ENCODE results near the gene MCF2L. TPM values are rescaled to one million over a fixed set of nuclear protein-coding genes. Genes with fewer than 3 reads are reported as not detected.
"Not testable (repeated sequence)": the region's sequence is repeated elsewhere in the genome, so short reads cannot be mapped to it uniquely, and the experiment has no call there.

MCF2L gene
- polyA plus RNA-seq, 2 donors = 10.9 to 19.4 TPM

DNA sequence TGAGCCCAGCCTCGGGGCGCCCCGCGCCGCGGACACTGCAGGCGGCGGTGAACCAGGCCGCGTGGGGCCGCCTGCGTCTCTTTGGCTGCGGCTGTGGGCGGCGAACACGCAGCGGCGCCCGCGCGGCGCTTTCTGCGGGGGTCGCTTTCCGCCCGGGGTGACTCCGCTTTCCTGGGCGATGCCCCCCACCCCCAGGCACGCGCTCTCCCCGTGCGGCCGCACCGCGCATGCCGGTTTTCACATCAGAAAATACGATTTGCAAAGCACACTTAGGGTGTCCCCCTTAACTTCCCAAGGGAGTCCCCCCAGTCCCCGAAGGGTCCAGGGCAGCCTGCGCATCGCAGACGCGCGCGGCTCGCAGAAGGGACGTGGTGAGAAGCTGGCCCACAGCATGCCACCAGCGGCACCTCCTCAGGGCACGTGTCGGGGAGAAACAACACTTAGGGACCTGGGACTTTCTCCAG, 141.9 kb downstream of the MCF2L start:
- 22 to 23% methylated on average over 46 to 49 of the region's 49 CpGs for WGBS, 2 donors
- Histone ChIP-seq H3K36me3 (ENCODE audit: control insufficient read depth in 2 of 2, insufficient read depth in 2 of 2, low read length in 1 of 2) (no peaks in the 10 kb centered on the region), H3K9me3 (ENCODE audit: control insufficient read depth in 2 of 2, insufficient read depth in 1 of 2, low read depth in 1 of 2, low read length in 1 of 2) (peaks cover 0 to 4% of the 10 kb centered on the region in 2 donors), H3K4me3 (ENCODE audit: low read depth in 1 of 2, low read length in 2 of 2) (peak overlapping the region; percentile 6 to 43), H3K4me1 (ENCODE audit: control insufficient read depth in 2 of 2, insufficient read depth in 2 of 2, low read length in 1 of 2) (peaks cover 8 to 11% of the 10 kb centered on the region in 2 donors), H3K27ac (ENCODE audit: low read depth in 2 of 2, low read length in 1 of 2) (no peak overlapping the region), H3K27me3 (ENCODE audit: control insufficient read depth in 1 of 2, insufficient read depth in 2 of 2, low read length in 2 of 2) (peaks cover 3 to 14% of the 10 kb centered on the region in 2 donors)

DNA sequence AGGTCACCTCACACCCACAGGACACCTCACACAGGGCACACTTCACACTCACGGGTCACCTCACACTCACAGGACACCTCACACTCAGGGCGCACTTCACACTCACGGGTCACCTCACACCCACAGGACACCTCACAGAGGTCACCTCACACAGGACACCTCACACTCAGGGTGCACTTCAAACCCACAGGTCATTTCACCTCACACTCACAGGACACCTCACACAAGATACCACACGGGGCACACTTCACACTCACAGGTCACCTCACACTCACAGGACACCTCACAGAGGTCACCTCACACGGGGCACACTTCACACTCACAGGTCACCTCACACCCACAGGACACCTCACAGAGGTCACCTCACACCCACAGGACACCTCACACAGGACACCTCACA, 142.8 kb downstream of the MCF2L start:
- H3K36me3 ChIP-seq (ENCODE audit: control insufficient read depth in 2 of 2, insufficient read depth in 2 of 2, low read length in 1 of 2); H3K27ac ChIP-seq (ENCODE audit: low read depth in 2 of 2, low read length in 1 of 2); H3K4me3 ChIP-seq (ENCODE audit: low read depth in 1 of 2, low read length in 2 of 2); H3K9me3 ChIP-seq (ENCODE audit: control insufficient read depth in 2 of 2, insufficient read depth in 1 of 2, low read depth in 1 of 2, low read length in 1 of 2): not testable (repeated sequence)
- WGBS, 2 donors = 85 to 87% methylated on average over 5 of the region's 5 CpGs
- Histone ChIP-seq H3K4me1 (ENCODE audit: control insufficient read depth in 2 of 2, insufficient read depth in 2 of 2, low read length in 1 of 2) (peaks cover 8 to 11% of the 10 kb centered on the region in 2 donors), H3K27me3 (ENCODE audit: control insufficient read depth in 1 of 2, insufficient read depth in 2 of 2, low read length in 2 of 2) (peaks cover 3 to 14% of the 10 kb centered on the region in 2 donors)

DNA sequence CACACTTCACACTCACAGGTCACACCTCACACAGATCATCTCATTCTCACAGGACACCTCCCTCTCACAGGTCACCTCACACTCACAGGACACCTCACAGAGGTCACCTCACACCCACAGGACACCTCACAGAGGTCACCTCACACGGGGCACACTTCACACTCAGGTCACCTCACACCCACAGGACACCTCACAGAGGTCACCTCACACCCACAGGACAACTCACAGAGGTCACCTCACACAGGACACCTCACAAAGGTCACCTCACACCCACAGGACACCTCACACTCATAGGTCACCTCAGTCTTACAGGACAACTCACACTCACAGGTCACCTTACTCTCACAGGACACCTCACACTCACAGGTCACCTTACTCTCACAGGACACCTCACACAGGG, 143.5 kb downstream of the MCF2L start:
- Histone ChIP-seq H3K27me3 (ENCODE audit: control insufficient read depth in 1 of 2, insufficient read depth in 2 of 2, low read length in 2 of 2) (peaks cover 3 to 14% of the 10 kb centered on the region in 2 donors), H3K4me1 (ENCODE audit: control insufficient read depth in 2 of 2, insufficient read depth in 2 of 2, low read length in 1 of 2) (peaks cover 8 to 11% of the 10 kb centered on the region in 2 donors)
- 71 to 73% methylated on average over 1 of the region's 1 CpG for WGBS, 2 donors
- H3K4me3 ChIP-seq (ENCODE audit: low read depth in 1 of 2, low read length in 2 of 2); H3K27ac ChIP-seq (ENCODE audit: low read depth in 2 of 2, low read length in 1 of 2); H3K36me3 ChIP-seq (ENCODE audit: control insufficient read depth in 2 of 2, insufficient read depth in 2 of 2, low read length in 1 of 2); H3K9me3 ChIP-seq (ENCODE audit: control insufficient read depth in 2 of 2, insufficient read depth in 1 of 2, low read depth in 1 of 2, low read length in 1 of 2): not testable (repeated sequence)

- Histone ChIP-seq H3K27ac (ENCODE audit: low read depth in 2 of 2, low read length in 1 of 2) (no peak overlapping the region), H3K4me1 (ENCODE audit: control insufficient read depth in 2 of 2, insufficient read depth in 2 of 2, low read length in 1 of 2) (peaks cover 8 to 11% of the 10 kb centered on the region in 2 donors), H3K36me3 (ENCODE audit: control insufficient read depth in 2 of 2, insufficient read depth in 2 of 2, low read length in 1 of 2) (no peaks in the 10 kb centered on the region), H3K27me3 (ENCODE audit: control insufficient read depth in 1 of 2, insufficient read depth in 2 of 2, low read length in 2 of 2) (peaks cover 3 to 14% of the 10 kb centered on the region in 2 donors), H3K4me3 (ENCODE audit: low read depth in 1 of 2, low read length in 2 of 2) (no peak overlapping the region), H3K9me3 (ENCODE audit: control insufficient read depth in 2 of 2, insufficient read depth in 1 of 2, low read depth in 1 of 2, low read length in 1 of 2) (peaks cover 0 to 4% of the 10 kb centered on the region in 2 donors)
- WGBS, 2 donors = 62 to 66% methylated on average over 9 of the region's 9 CpGs
These were observed 144.2 kb downstream of the MCF2L start for GRCh38 chr13:113112893-113113845.

GRCh38 chr13:113113846-113114271, 144.8 kb downstream of the MCF2L start:
- 92 to 94% methylated on average over 8 of the region's 8 CpGs for WGBS, 2 donors
- Histone ChIP-seq H3K36me3 (ENCODE audit: control insufficient read depth in 2 of 2, insufficient read depth in 2 of 2, low read length in 1 of 2) (no peaks in the 10 kb centered on the region), H3K9me3 (ENCODE audit: control insufficient read depth in 2 of 2, insufficient read depth in 1 of 2, low read depth in 1 of 2, low read length in 1 of 2) (peaks cover 0 to 4% of the 10 kb centered on the region in 2 donors), H3K4me1 (ENCODE audit: control insufficient read depth in 2 of 2, insufficient read depth in 2 of 2, low read length in 1 of 2) (peaks cover 8 to 11% of the 10 kb centered on the region in 2 donors), H3K4me3 (ENCODE audit: low read depth in 1 of 2, low read length in 2 of 2) (no peak overlapping the region), H3K27me3 (ENCODE audit: control insufficient read depth in 1 of 2, insufficient read depth in 2 of 2, low read length in 2 of 2) (peaks cover 3 to 14% of the 10 kb centered on the region in 2 donors), H3K27ac (ENCODE audit: low read depth in 2 of 2, low read length in 1 of 2) (no peak overlapping the region)

GRCh38 chr13:113114511-113115362, 145.7 kb downstream of the MCF2L start:
- Histone ChIP-seq H3K36me3 (ENCODE audit: control insufficient read depth in 2 of 2, insufficient read depth in 2 of 2, low read length in 1 of 2) (no peaks in the 10 kb centered on the region), H3K4me3 (ENCODE audit: low read depth in 1 of 2, low read length in 2 of 2) (no peak overlapping the region), H3K27ac (ENCODE audit: low read depth in 2 of 2, low read length in 1 of 2) (no peak overlapping the region), H3K9me3 (ENCODE audit: control insufficient read depth in 2 of 2, insufficient read depth in 1 of 2, low read depth in 1 of 2, low read length in 1 of 2) (peaks cover 0 to 4% of the 10 kb centered on the region in 2 donors), H3K27me3 (ENCODE audit: control insufficient read depth in 1 of 2, insufficient read depth in 2 of 2, low read length in 2 of 2) (peaks cover 3 to 9% of the 10 kb centered on the region in 2 donors), H3K4me1 (ENCODE audit: control insufficient read depth in 2 of 2, insufficient read depth in 2 of 2, low read length in 1 of 2) (peaks cover 8 to 9% of the 10 kb centered on the region in 2 donors)
- WGBS, 2 donors = 87 to 90% methylated on average over 17 of the region's 17 CpGs

- Histone ChIP-seq H3K27me3 (ENCODE audit: control insufficient read depth in 1 of 2, insufficient read depth in 2 of 2, low read length in 2 of 2) (peaks cover 0 to under 1% of the 10 kb centered on the region in 2 donors), H3K4me1 (ENCODE audit: control insufficient read depth in 2 of 2, insufficient read depth in 2 of 2, low read length in 1 of 2) (peaks cover under 1 to 2% of the 10 kb centered on the region in 2 donors), H3K9me3 (ENCODE audit: control insufficient read depth in 2 of 2, insufficient read depth in 1 of 2, low read depth in 1 of 2, low read length in 1 of 2) (peaks cover 0 to 4% of the 10 kb centered on the region in 2 donors), H3K27ac (ENCODE audit: low read depth in 2 of 2, low read length in 1 of 2) (no peak overlapping the region), H3K4me3 (ENCODE audit: low read depth in 1 of 2, low read length in 2 of 2) (no peak overlapping the region), H3K36me3 (ENCODE audit: control insufficient read depth in 2 of 2, insufficient read depth in 2 of 2, low read length in 1 of 2) (no peaks in the 10 kb centered on the region)
- WGBS, 2 donors = 77 to 81% methylated on average over 21 of the region's 21 CpGs
These were observed 146.6 kb downstream of the MCF2L start for GRCh38 chr13:113115363-113116205.

- H3K4me1 ChIP-seq (ENCODE audit: control insufficient read depth in 2 of 2, insufficient read depth in 2 of 2, low read length in 1 of 2) = no peaks in the 10 kb centered on the region
- no peaks in the 10 kb centered on the region for H3K36me3 ChIP-seq (ENCODE audit: control insufficient read depth in 2 of 2, insufficient read depth in 2 of 2, low read length in 1 of 2)
- 83 to 85% methylated on average over 10 of the region's 10 CpGs for WGBS, 2 donors
- no peak overlapping the region for H3K4me3 ChIP-seq (ENCODE audit: low read depth in 1 of 2, low read length in 2 of 2)
- no peaks in the 10 kb centered on the region for H3K27me3 ChIP-seq (ENCODE audit: control insufficient read depth in 1 of 2, insufficient read depth in 2 of 2, low read length in 2 of 2)
- H3K27ac ChIP-seq (ENCODE audit: low read depth in 2 of 2, low read length in 1 of 2) = no peak overlapping the region
- peaks cover 0 to 4% of the 10 kb centered on the region in 2 donors for H3K9me3 ChIP-seq (ENCODE audit: control insufficient read depth in 2 of 2, insufficient read depth in 1 of 2, low read depth in 1 of 2, low read length in 1 of 2)
These were observed 147.3 kb downstream of the MCF2L start for GRCh38 chr13:113116206-113116800.

Data from esophagus (tissue), 2 donors.